Measurements from ENCODE around the gene POLA1. TPM values are rescaled to one million over a fixed set of nuclear protein-coding genes. Genes with fewer than 3 reads are reported as not detected.

Gene POLA1
- total RNA-seq, 4 donors from 2014 or later, result 9.5 to 18.4 (median 11.2) TPM

- TF ChIP-seq, protein P1, sequence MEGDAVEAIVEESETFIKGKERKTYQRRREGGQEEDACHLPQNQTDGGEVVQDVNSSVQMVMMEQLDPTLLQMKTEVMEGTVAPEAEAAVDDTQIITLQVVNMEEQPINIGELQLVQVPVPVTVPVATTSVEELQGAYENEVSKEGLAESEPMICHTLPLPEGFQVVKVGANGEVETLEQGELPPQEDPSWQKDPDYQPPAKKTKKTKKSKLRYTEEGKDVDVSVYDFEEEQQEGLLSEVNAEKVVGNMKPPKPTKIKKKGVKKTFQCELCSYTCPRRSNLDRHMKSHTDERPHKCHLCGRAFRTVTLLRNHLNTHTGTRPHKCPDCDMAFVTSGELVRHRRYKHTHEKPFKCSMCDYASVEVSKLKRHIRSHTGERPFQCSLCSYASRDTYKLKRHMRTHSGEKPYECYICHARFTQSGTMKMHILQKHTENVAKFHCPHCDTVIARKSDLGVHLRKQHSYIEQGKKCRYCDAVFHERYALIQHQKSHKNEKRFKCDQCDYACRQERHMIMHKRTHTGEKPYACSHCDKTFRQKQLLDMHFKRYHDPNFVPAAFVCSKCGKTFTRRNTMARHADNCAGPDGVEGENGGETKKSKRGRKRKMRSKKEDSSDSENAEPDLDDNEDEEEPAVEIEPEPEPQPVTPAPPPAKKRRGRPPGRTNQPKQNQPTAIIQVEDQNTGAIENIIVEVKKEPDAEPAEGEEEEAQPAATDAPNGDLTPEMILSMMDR (IDR thresholded peaks at IDR 0.05; ENCODE audit: low read depth), result no peak
These were observed 206.5 kb downstream of the POLA1 start for GRCh38 chrX:24900234-24900633.

- TF ChIP-seq, protein P1 (IDR thresholded peaks at IDR 0.05; ENCODE audit: low read depth), result no peak
These were observed 209.1 kb downstream of the POLA1 start for GRCh38 chrX:24902806-24903205.

- TF ChIP-seq, protein P1 (IDR thresholded peaks at IDR 0.05; ENCODE audit: low read depth), result no peak
These were observed 225.0 kb downstream of the POLA1 start for GRCh38 chrX:24918715-24919114.

- TF ChIP-seq, protein P1 (IDR thresholded peaks at IDR 0.05; ENCODE audit: low read depth), result no peak
These were observed 227.1 kb downstream of the POLA1 start for GRCh38 chrX:24920769-24921168.

- TF ChIP-seq, protein P1 (IDR thresholded peaks at IDR 0.05; ENCODE audit: low read depth), result no peak
These were observed 231.7 kb downstream of the POLA1 start for GRCh38 chrX:24925430-24925829.

GRCh38 chrX:24927372-24927771 lies 233.7 kb downstream of the POLA1 start:
- TF ChIP-seq, protein P1 (IDR thresholded peaks at IDR 0.05; ENCODE audit: low read depth), result no peak

GRCh38 chrX:24928114-24928513 lies 234.4 kb downstream of the POLA1 start:
- TF ChIP-seq, protein P1 (IDR thresholded peaks at IDR 0.05; ENCODE audit: low read depth), result no peak

Data from subcutaneous adipose tissue (tissue), 4 donors.